ENCODE data around the gene PLXDC2. TPM values are rescaled to one million over a fixed set of nuclear protein-coding genes. Genes with fewer than 3 reads are reported as not detected.

Gene PLXDC2
- total and polyA plus RNA-seq, 10 of the 15 experiments (the other 5 are each of a cell fraction or from before 2014, with no cell fraction given), result 0.05 to 1.8 (median 0.14) TPM; not detected in 2

GRCh38 chr10:19911886-19912285 is 95.7 kb downstream of the PLXDC2 start (continued):
- TF ChIP-seq, protein P1, sequence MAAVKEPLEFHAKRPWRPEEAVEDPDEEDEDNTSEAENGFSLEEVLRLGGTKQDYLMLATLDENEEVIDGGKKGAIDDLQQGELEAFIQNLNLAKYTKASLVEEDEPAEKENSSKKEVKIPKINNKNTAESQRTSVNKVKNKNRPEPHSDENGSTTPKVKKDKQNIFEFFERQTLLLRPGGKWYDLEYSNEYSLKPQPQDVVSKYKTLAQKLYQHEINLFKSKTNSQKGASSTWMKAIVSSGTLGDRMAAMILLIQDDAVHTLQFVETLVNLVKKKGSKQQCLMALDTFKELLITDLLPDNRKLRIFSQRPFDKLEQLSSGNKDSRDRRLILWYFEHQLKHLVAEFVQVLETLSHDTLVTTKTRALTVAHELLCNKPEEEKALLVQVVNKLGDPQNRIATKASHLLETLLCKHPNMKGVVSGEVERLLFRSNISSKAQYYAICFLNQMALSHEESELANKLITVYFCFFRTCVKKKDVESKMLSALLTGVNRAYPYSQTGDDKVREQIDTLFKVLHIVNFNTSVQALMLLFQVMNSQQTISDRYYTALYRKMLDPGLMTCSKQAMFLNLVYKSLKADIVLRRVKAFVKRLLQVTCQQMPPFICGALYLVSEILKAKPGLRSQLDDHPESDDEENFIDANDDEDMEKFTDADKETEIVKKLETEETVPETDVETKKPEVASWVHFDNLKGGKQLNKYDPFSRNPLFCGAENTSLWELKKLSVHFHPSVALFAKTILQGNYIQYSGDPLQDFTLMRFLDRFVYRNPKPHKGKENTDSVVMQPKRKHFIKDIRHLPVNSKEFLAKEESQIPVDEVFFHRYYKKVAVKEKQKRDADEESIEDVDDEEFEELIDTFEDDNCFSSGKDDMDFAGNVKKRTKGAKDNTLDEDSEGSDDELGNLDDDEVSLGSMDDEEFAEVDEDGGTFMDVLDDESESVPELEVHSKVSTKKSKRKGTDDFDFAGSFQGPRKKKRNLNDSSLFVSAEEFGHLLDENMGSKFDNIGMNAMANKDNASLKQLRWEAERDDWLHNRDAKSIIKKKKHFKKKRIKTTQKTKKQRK (IDR thresholded peaks at IDR 0.05; ENCODE audit: low read depth, low read length), result no peak
- TF ChIP-seq ZNF217 (IDR thresholded peaks at IDR 0.05), result no peak
- TF ChIP-seq, protein P2, sequence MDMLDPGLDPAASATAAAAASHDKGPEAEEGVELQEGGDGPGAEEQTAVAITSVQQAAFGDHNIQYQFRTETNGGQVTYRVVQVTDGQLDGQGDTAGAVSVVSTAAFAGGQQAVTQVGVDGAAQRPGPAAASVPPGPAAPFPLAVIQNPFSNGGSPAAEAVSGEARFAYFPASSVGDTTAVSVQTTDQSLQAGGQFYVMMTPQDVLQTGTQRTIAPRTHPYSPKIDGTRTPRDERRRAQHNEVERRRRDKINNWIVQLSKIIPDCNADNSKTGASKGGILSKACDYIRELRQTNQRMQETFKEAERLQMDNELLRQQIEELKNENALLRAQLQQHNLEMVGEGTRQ (IDR thresholded peaks at IDR 0.05; ENCODE audit: borderline replicate concordance, low read depth, low read length), result no peak
- TF ChIP-seq, protein P3, sequence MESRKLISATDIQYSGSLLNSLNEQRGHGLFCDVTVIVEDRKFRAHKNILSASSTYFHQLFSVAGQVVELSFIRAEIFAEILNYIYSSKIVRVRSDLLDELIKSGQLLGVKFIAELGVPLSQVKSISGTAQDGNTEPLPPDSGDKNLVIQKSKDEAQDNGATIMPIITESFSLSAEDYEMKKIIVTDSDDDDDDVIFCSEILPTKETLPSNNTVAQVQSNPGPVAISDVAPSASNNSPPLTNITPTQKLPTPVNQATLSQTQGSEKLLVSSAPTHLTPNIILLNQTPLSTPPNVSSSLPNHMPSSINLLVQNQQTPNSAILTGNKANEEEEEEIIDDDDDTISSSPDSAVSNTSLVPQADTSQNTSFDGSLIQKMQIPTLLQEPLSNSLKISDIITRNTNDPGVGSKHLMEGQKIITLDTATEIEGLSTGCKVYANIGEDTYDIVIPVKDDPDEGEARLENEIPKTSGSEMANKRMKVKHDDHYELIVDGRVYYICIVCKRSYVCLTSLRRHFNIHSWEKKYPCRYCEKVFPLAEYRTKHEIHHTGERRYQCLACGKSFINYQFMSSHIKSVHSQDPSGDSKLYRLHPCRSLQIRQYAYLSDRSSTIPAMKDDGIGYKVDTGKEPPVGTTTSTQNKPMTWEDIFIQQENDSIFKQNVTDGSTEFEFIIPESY (IDR thresholded peaks at IDR 0.05), result no peak
- TF ChIP-seq IRF3 (IDR thresholded peaks at IDR 0.05), result no peak
- TF ChIP-seq MAX (IDR thresholded peaks at IDR 0.05; ENCODE audit: low read depth, low read length), result no peak
